ENCODE measurements around the gene TMEM156.

GRCh38 chr4:39067451-39067850 lies 35.2 kb upstream of the TMEM156 start:
- TF ChIP-seq CTCF (IDR thresholded peaks at IDR 0.05): no peak
- TF ChIP-seq IRF3 (IDR thresholded peaks at IDR 0.05; ENCODE audit: low read depth, low read length): no peak
- no peak for TF ChIP-seq TAF1 (IDR thresholded peaks at IDR 0.05; ENCODE audit: borderline replicate concordance, low read depth, low read length)
- TF ChIP-seq PBX3 (IDR thresholded peaks at IDR 0.05): no peak
- no peak for TF ChIP-seq MAX (IDR thresholded peaks at IDR 0.05; ENCODE audit: low read depth)
- no peak for TF ChIP-seq SIN3A (IDR thresholded peaks at IDR 0.05; ENCODE audit: borderline replicate concordance, low read depth, low read length)
- no peak for TF ChIP-seq RAD21 (IDR thresholded peaks at IDR 0.05; ENCODE audit: low read length)
- no peak for TF ChIP-seq POLR2AphosphoS5 (IDR thresholded peaks at IDR 0.05; ENCODE audit: low read depth, low read length)
